Transverse colon (tissue), 4 donors: Measurements from ENCODE around the gene ADGRA1. TPM values are rescaled to one million over a fixed set of nuclear protein-coding genes. Genes with fewer than 3 reads are reported as not detected.

Experiments used
- DNase-seq: peaks from one replicate; pipeline ENCODE4 v3.0.0-alpha.2; 2019
- H3K27ac ChIP-seq, 4 donors: fragments of 200-600 bp; sonication (generic); 2 replicates each; pipeline ENCODE4 v1.5.1; 2016 to 2018; ENCODE audit warnings: inconsistent platforms in 4 of 4
- H3K27me3 ChIP-seq: fragments of 200-600 bp; sonication (generic); 2 replicates; pipeline ENCODE4 v1.5.1; 2017; ENCODE audit warnings: inconsistent platforms
- H3K36me3 ChIP-seq, 4 donors: fragments of 200-600 bp; sonication (generic); 2 replicates each; pipeline ENCODE4 v1.5.1; 2017 to 2019; ENCODE audit warnings: inconsistent platforms in 4 of 4
- H3K4me1 ChIP-seq, 4 donors: fragments of 200-600 bp; sonication (generic); 2 replicates each; pipeline ENCODE4 v1.5.1; 2017 to 2020; ENCODE audit warnings: inconsistent platforms in 4 of 4
- H3K4me3 ChIP-seq, 4 donors: fragments of 200-600 bp; sonication (generic); 1 replicate in 1 of 4; 2 replicates in 3 of 4; pipeline versions ENCODE4 v1.5.1 to v1.6.1; 2017 to 2019; ENCODE audit warnings: inconsistent platforms in 4 of 4
- H3K9me3 ChIP-seq, 2 donors: fragments of 200-600 bp; sonication (generic); 2 replicates each; pipeline ENCODE4 v1.5.1; 2017 to 2019; ENCODE audit warnings: inconsistent platforms in 2 of 2
- EP300 ChIP-seq: sonication (generic); formaldehyde crosslinking; IDR thresholded peaks from one replicate; pipeline ENCODE4 v1.6.1; 2017; ENCODE audit warnings: antibody characterized with exemption, low read depth
- POLR2A ChIP-seq: fragments of 450-650 bp; IDR thresholded peaks from one replicate; pipeline ENCODE4 v1.6.1; 2016; ENCODE audit warnings: antibody characterized with exemption, mild to moderate bottlenecking, moderate library complexity
- POLR2AphosphoS5 ChIP-seq, 3 donors: sonication (generic); formaldehyde crosslinking; IDR thresholded peaks; one replicate each; pipeline ENCODE4 v1.6.1; 2016; ENCODE audit warnings: antibody characterized with exemption in 3 of 3
- WGBS, 2 donors: methylation state at CpG; one replicate each; pipeline ENCODE4 v1.1.5; 2018; ENCODE audit warnings: low coverage in 1 of 2; 5-methylcytosine and 5-hydroxymethylcytosine counted together
- in situ Hi-C, 4 donors: fragments of 200-750 bp; cut with MboI; loops; one replicate each; pipeline versions ENCODE4 v1.15.0 to v1.15.1; 2017; ENCODE audit warnings: low sequenced_read_pairs in 3 of 4, low pct_ligation_motif_present in 1 of 4, low pct_unique_long_range_greater_than_20kb in 1 of 4
- intact Hi-C: fragments of 100-400 bp; cut with DNase I; formaldehyde crosslinking; loops from one replicate; pipeline ENCODE4 v1.15.1; 2023; ENCODE audit warnings: low total_unique reads
- total RNA-seq, 4 donors: library from RNA; depleted of rRNA; stranded (reverse); fragments of >200 nt; gene quantifications; one replicate each; pipeline ENCODE4 v1.1.0, GENCODE V29; 2016
- TF ChIP-seq, protein P1 (sequence below), 5 experiments: fragments of 200-600 bp in 3 of 5; fragments of 450-650 bp in 2 of 5; sonication (generic) in 3 of 5; IDR thresholded peaks; 1 replicate in 2 of 5; 2 replicates in 3 of 5; pipeline ENCODE4 v1.5.1; 2016 to 2017; ENCODE audit warnings: antibody characterized with exemption in 5 of 5, inconsistent platforms in 3 of 5, mild to moderate bottlenecking in 2 of 5, moderate library complexity in 1 of 5

ADGRA1 gene
- total RNA-seq, 4 donors from 2014 or later: 0.16 TPM; not detected in 3

DNA sequence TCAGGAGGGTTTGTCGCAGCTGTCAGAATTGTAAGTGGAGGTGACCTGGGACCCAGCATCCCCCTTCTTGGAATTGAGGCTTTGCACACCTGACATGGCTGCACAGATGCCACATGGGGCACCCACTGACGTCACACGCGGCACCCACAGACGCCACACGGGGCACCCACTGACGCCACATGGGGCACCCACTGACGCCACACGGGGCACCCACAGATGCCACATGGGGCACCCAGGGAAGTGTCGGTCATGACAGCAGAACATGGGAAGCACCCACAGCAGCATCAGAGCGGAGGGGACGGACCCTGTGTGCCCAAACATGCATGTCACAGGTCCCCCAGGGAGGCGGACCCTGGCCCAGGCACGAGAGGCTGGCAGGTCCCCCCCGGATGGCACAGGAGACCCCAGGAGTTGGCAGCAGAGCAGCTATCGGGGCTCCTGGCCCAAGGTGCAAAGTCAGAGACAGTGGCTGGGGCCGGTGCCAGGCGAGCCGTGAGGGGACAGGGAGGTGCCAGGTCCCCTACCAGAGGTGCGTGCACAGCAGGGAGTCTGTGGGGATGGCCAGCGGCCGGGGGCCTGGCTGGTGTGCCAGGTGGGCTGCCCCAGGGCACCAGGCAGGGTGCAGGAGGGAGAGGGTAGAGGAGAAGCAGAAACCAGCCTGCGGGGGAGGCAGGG is 93.4 kb downstream of the ADGRA1 start:
- TF ChIP-seq POLR2A (no peak), POLR2AphosphoS5 (IDR thresholded peaks at IDR 0.05) (no peak), EP300 (no peak)
- TF ChIP-seq, protein P1, sequence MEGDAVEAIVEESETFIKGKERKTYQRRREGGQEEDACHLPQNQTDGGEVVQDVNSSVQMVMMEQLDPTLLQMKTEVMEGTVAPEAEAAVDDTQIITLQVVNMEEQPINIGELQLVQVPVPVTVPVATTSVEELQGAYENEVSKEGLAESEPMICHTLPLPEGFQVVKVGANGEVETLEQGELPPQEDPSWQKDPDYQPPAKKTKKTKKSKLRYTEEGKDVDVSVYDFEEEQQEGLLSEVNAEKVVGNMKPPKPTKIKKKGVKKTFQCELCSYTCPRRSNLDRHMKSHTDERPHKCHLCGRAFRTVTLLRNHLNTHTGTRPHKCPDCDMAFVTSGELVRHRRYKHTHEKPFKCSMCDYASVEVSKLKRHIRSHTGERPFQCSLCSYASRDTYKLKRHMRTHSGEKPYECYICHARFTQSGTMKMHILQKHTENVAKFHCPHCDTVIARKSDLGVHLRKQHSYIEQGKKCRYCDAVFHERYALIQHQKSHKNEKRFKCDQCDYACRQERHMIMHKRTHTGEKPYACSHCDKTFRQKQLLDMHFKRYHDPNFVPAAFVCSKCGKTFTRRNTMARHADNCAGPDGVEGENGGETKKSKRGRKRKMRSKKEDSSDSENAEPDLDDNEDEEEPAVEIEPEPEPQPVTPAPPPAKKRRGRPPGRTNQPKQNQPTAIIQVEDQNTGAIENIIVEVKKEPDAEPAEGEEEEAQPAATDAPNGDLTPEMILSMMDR (IDR thresholded peaks at IDR 0.05): no peak
- no peak for DNase-seq
- Histone ChIP-seq H3K4me3 (no peak overlapping the region), H3K27ac (no peak overlapping the region), H3K27me3 (no peaks in the 10 kb centered on the region), H3K9me3 (no peaks in the 10 kb centered on the region), H3K36me3 (no peaks in the 10 kb centered on the region), H3K4me1 (no peaks in the 10 kb centered on the region)
- in situ Hi-C loops (no loop called here), intact Hi-C loops (no loop called here)
- 83 to 85% methylated on average over 1 to 23 of the region's 23 CpGs for WGBS, 2 donors

Other genes starting within 250 kb of the ADGRA1 start
- gene CFAP46, start 145.4 kb upstream of the ADGRA1 start, total RNA-seq: not detected
- 1 to 10 TPM in 1 of 4 donors, under 1 TPM in 1, not detected in 2; 0.14 to 1.2 TPM for gene KNDC1, start 72.3 kb downstream of the ADGRA1 start, total RNA-seq
- not detected for gene UTF1, start 142.3 kb downstream of the ADGRA1 start, total RNA-seq
- under 1 TPM in 2 of 4 donors, not detected in 2; 0.27 to 0.48 TPM for gene VENTX, start 149.9 kb downstream of the ADGRA1 start, total RNA-seq
- 10 to 100 TPM in 2 of 4 donors, 1 to 10 TPM in 2; 2.3 to 21.3 (median 13.7) TPM for gene ADAM8, start 188.9 kb downstream of the ADGRA1 start, total RNA-seq
- gene TUBGCP2, start 220.9 kb downstream of the ADGRA1 start, total RNA-seq: 10 to 100 TPM; 37.5 to 68.3 (median 47.6) TPM
- gene ZNF511, start 221.0 kb downstream of the ADGRA1 start, total RNA-seq: 100 to 1,000 TPM in 1 of 4 donors, 10 to 100 TPM in 3; 21.8 to 104 (median 27.2) TPM
- gene CALY, start 249.0 kb downstream of the ADGRA1 start, total RNA-seq: 1 to 10 TPM in 1 of 4 donors, under 1 TPM in 1, not detected in 2; 0.82 to 1.3 TPM